Renal cortex interstitium (tissue), 11 donors: ENCODE results near the gene MAPK1. TPM values are rescaled to one million over a fixed set of nuclear protein-coding genes. Genes with fewer than 3 reads are reported as not detected.
"Not testable (repeated sequence)": the region's sequence is repeated elsewhere in the genome, so short reads cannot be mapped to it uniquely, and the experiment has no call there.

Experiments
- DNase-seq, 11 donors: peaks; one replicate each; pipeline ENCODE4 v3.0.0-alpha.2; 2013; ENCODE audit warnings: low read depth in 9 of 11, low spot score in 4 of 11; ENCODE audit errors: extremely low read depth in 1 of 11
- polyA plus RNA-seq, 3 donors: library from polyadenylated mRNA; unstranded; fragments of 120-200 nt; gene quantifications; one replicate each; pipeline ENCODE4 v1.2.1, GENCODE V29; 2013; ENCODE audit not compliant: insufficient read length in 3 of 3

MAPK1 gene
- polyA plus RNA-seq, 3 donors: 121 to 140 (median 128) TPM

GRCh38 chr22:21768435-21768834, 99.0 kb downstream of the MAPK1 start:
- DNase-seq: no peak

DNA sequence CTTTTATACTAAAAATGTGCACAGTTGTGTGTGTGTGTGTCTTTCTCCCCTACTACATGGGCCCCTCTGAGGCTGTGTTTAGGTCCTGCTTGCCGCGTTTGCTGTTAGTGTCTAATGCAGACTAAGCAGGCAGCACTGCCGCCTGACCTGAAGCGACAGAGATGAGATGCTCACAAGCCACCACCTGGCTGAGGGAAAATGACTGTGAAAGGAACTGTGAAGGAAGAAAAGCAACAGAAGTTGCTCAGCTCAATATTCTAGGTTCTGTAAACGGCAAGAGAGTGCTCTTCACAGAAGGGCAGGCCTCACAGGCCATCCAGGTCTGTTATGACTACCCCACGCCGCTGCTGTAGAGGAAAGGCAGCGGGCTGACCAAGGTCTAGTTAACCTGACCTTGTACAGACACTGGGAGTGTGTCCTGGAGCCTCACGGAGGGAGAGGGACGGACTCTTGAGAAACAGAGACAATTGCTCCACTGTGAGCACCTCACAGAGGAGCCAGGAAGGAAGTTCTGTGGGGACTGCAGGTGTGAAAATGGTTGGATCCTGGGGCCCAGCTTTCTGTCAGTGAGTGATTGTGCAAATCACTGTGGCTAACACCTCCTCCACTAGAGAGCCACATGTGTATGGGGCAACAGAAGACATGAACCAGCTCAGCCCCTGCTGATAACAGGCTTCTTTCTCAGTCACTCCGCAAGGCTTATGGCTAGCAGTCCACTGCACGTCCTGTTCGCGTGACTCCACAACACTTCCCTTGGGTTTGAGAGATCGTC, 100.6 kb downstream of the MAPK1 start:
- no peak for DNase-seq

DNA sequence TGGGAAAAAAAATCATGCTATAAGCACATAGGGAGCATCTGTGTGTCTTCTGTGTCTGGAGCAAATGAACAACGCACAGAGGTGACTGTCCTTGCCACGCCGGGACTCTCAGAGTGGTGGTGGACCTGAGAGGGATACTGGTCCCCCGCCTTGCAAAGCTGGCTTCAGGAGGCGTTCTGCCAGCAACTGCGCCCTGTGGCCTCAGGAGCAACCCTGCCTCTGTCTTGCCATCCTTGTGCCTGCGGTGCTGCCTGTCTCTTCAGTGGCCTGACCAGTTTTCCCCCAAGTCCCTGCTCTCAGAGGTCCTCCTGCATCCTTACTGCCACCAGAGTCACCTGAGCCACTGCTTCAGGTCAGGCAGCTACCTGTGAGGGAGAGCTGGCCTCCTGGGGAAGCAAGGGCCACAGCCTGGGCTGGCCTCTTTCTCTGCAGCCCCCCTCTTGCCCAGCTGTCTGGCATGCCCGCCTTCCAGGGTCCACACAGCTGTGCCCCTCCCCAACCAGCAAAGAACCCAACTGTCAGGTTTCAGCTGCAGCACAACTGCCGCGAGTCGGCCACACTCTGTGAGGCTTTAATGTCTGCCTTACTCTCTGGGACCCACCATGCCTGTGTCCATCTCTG, 101.4 kb downstream of the MAPK1 start:
- DNase-seq: no peak

DNA sequence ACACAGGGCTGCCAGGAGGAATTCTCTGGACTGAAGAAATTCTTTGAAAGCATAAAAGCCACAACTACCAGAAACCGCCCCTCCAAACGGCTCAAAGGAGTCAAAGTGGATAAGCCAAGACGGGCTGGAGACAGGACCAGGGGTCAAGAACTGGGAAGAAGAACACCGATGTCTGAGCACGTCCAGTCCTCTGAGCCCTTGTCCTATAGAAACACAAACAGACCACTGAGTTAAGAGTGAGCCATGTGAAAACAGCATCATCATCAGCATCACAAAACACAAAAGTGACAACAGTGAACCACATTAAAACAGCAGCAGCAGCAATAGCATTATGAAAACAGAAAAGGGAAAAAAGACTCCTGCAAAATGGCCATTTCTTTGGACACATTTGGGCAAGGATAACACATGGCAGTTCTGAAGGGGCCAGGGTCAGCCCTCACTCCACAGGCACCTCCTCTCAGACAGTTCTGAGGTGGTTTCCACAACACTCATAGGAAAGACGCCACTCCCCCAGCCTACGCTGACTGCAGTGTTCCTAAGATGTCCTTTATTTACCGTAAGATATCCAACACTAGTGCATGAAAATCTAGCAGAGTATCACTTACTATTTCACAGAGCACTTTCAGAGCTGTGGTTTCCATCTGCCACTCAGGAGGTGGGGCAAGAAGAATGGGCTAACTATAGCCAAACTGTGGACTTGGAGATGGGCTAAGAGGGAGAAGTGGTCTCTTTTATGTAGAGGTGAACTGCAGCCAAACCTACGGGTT, 103.2 kb downstream of the MAPK1 start:
- no peak for DNase-seq

DNA sequence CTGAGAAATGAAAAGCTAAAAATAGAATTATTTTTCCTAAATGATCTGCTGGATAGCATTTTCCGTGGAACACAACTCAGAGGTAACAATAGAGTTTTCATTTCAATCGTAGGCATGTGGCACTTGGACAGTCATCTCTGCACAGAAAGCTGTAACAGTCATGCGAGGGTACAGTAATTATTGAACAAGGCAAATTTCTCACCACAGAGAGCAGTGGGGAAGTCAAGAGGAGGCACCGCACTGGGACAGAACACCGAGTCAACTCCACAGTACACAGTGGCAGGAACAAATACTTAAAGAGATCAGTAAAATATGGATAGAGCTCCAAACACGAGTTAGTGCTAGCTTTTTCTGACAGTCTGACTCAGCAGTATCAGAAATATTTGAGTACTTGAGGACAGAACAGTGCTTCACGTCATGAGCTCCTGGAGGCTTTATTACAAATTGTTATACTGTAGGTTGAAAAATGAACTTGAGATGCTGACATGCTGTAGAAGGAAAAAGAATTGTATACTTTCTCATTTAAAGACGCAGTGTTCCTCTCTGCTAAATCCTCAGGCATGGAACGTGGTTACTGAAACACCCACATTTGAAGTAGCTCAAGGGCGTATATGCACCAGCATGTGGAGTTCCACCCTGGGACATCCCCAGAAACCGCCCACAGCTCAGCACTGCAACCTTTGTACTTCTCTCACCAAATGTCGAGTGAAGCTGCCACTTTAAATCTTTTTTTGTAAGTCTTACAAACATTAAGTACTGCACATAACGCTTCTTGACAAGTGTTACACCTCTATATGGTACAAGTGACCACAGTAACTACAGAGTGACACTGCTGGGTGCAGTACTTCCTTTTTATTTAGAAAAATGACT, 104.5 kb downstream of the MAPK1 start:
- no peak for DNase-seq

GRCh38 chr22:21761994-21762680, 105.3 kb downstream of the MAPK1 start:
- no peak for DNase-seq

DNA sequence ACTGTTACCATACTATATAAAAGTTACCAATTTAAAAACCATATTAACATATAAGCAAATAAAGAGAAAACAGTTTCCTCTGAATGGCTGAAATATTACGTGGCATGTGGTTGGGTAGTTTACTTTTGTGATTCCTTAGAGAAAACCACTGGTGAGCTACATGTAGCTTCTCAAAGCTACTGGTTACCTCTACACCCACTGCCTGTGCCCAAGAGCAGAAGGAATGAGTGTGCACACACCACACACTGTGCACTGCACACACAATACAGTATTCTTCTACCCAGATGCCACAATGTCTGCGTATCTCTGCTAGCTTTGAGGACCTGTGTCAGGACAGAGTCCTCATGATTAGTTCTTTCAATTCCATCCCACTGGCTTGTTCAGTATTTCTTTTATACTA, 106.4 kb downstream of the MAPK1 start:
- DNase-seq: no peak

DNA sequence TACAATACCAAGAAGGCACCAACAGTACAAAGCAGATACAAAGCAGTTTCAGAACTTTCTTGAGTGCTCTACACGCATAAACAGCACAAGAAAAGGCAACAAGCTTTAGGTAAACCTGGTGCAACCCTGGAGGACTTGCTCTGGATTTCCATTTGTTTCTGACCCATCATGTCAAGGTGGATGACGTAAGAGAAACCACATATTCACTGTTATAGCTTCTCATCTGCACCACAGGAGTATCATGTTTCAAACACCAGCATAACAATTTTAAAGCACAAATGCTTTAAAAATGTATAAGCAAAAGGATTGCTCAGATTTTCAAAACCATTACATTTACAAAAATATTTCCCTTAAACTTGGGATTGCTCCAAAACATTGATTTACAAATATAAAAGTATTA, 106.8 kb downstream of the MAPK1 start:
- DNase-seq: no peak

GRCh38 chr22:21759646-21760376, 107.6 kb downstream of the MAPK1 start:
- no peak for DNase-seq

DNA sequence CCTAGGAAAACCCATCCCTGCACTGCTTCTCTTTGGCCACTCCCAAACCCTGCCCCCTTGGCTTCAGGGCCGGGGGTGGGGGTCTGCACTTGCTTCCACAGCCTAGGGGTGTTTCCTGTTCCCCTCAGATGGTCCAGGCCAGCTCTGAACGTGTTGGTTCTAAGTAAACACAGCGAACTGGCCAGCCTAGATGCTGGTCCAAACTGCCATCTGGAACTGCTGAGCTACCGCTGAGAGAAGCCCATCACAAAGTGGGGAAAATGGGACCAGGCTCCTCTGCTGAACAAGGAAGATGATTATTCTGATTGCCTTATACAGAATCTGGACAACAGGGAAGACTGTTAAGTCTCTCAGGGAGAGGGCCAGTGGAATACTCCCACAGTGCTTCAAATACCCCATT, 108.4 kb downstream of the MAPK1 start:
- DNase-seq: no peak

- DNase-seq: no peak
Measured at GRCh38 chr22:21758091-21758864, 109.2 kb downstream of the MAPK1 start.

DNA sequence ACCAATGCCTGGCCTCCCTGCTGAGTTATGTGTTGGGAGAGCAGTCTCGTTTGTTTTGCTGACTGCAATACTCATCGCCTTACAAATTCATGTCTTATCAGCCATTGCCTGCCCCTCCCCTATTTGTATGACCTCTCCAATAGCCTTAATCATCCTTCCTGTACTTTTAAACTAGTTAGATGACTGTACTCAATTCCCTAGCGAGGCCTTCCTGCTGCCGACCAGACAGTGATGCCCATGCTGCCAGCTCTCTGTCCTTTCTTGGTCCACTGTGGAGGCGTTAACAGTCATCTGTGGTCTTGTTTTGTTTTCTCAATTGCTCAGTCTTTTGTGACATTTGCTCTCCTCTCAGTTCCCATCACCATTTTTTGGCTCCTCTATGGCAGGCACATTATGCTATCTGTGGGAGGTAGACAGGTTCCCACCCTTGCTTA, 111.6 kb downstream of the MAPK1 start:
- no peak for DNase-seq

DNA sequence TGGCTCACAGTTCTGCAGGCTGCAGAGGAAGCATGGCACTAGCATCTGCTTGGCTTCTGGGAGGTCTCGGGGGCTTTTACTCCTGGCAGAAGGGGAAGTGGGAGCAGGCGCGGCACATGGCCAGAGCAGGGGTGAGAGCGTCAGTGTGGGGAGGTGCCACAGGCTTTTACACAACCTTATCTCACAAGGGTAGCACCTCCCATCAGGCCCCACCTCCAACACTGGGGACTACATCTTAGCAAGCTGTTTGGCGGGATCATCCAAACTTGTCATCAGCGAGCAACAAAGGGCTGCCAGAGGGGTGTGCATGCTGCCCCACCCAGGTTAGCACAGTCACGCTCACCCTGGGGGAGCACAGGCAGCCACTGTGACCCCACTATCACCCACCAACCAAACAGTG, 112.9 kb downstream of the MAPK1 start:
- DNase-seq: no peak

- no peak for DNase-seq
Measured at GRCh38 chr22:21753374-21754111, 113.9 kb downstream of the MAPK1 start.

GRCh38 chr22:21752276-21752675, 115.2 kb downstream of the MAPK1 start:
- no peak for DNase-seq

- DNase-seq: no peak
Measured at GRCh38 chr22:21745948-21746347, 121.5 kb downstream of the MAPK1 start.

GRCh38 chr22:21744917-21745316, 122.5 kb downstream of the MAPK1 start:
- not testable (repeated sequence) for DNase-seq
